Epithelial cell of esophagus (primary cell): Measurements from ENCODE around the gene GRB7.

Experiments used
- DNase-seq: peaks from one replicate; pipeline ENCODE4 v3.0.0; 2010; ENCODE audit warnings: low read depth
- H3K4me3 ChIP-seq: 2 replicates; pipeline ENCODE4 v1.5.1; 2011; ENCODE audit warnings: mild to moderate bottlenecking, low read length, control low read depth
- CTCF ChIP-seq: IDR thresholded peaks from 2 replicates; pipeline ENCODE4 v1.5.1; 2011; ENCODE audit warnings: low read depth, mild to moderate bottlenecking, low read length, control low read depth, inconsistent platforms; ENCODE audit not compliant: insufficient read depth; ENCODE audit errors: missing control alignments

GRB7 gene

GRCh38 chr17:39754958-39755553 is 17.3 kb downstream of the GRB7 start:
- H3K4me3 ChIP-seq = peak overlapping the region; percentile 60
- TF ChIP-seq CTCF = no peak
- DNase-seq = no peak

GRCh38 chr17:39755554-39756379 is 18.0 kb downstream of the GRB7 start:
- no peak overlapping the region for H3K4me3 ChIP-seq

GRCh38 chr17:39756380-39757079 is 18.8 kb downstream of the GRB7 start:
- H3K4me3 ChIP-seq = no peak overlapping the region
- no peak for DNase-seq
- no peak for TF ChIP-seq CTCF

More at GRCh38 chr17:39755554-39756379, 18.0 kb downstream of the GRB7 start:
- TF ChIP-seq CTCF = no peak
- DNase-seq = no peak

GRCh38 chr17:39757176-39757662 is 19.5 kb downstream of the GRB7 start:
- H3K4me3 ChIP-seq = no peak overlapping the region
- no peak for DNase-seq
- TF ChIP-seq CTCF = no peak

GRCh38 chr17:39757931-39758873 is 20.5 kb downstream of the GRB7 start:
- DNase-seq = no peak
- no peak overlapping the region for H3K4me3 ChIP-seq
- no peak for TF ChIP-seq CTCF

- DNase-seq = no peak
- no peak overlapping the region for H3K4me3 ChIP-seq
- TF ChIP-seq CTCF = no peak
Measured at GRCh38 chr17:39759204-39759603, 21.5 kb downstream of the GRB7 start.
